ENCODE results near the gene TAB2.
"Not testable (repeated sequence)": the region's sequence is repeated elsewhere in the genome, so short reads cannot be mapped to it uniquely, and the experiment has no call there.

Gene TAB2

DNA sequence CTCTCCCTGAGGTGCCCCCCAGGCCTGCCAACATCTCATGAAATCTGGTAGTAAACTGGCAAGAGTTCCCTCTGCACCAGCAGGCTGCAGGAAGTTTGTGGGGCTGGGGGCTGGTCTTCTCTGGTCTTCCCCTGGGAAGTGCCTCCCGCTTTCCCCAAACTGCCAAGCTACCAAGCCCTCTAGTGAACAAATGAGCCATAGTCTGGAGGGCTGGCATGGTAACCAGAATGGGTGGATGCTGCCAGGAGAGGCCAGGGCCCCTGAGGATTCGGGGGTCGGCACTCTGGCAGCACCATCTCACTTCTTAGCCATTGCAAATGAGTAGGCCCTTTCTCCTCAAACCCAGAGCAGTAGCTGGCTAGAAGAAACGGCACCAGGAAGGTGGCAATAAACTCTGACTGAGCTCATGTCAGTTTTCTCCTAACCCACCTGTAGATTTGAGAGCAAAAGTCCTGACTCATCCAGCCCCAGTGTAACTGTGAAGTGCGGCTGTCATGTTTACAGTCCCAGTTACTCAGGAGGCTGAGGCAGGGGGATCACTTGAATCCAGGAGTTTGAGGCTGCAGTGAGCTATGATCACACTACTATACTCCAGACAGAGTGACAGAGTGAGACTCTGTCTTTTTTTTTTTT lies 131.4 kb downstream of the TAB2 start:
- DNase-seq, result no peak

DNA sequence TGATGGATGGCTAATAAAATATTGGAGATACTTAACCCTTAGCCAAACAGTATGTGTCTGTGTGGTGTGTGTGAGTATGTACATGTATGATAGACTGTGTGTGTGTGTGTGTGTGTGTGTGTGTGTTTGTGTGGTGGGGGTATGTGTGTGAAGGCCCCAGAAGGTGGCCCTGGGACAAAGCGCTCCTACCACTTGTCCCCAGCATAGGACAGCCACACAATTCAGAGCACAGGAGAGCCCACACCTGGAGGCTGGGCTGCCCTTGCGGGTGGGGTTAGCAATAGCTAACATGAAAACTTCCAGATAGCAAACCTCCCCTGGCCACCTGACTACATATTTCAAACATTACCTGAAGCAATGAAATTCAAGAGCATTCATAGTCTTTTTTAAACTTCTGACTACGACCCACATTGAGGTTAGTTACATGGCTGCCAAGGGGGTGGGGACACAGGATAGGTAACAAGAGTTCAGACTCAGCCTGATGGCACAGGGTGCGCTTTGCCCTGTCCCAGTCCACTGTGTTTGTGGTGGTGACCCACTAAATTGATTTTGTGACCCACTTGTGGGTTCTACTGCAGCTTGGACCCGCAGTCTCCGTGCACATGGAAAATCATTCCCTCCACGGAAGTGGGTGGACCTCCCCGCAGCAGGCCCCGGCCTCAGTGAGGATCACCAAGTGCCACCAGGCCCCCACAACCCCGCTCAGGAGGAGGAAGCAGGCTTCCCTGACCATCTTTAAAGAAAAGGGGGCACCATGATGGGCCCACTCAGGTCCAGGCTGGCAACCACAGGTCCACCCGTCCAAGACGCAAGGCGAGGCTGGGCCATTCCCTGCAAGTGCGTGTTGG lies 132.5 kb downstream of the TAB2 start:
- no peak for DNase-seq

DNA sequence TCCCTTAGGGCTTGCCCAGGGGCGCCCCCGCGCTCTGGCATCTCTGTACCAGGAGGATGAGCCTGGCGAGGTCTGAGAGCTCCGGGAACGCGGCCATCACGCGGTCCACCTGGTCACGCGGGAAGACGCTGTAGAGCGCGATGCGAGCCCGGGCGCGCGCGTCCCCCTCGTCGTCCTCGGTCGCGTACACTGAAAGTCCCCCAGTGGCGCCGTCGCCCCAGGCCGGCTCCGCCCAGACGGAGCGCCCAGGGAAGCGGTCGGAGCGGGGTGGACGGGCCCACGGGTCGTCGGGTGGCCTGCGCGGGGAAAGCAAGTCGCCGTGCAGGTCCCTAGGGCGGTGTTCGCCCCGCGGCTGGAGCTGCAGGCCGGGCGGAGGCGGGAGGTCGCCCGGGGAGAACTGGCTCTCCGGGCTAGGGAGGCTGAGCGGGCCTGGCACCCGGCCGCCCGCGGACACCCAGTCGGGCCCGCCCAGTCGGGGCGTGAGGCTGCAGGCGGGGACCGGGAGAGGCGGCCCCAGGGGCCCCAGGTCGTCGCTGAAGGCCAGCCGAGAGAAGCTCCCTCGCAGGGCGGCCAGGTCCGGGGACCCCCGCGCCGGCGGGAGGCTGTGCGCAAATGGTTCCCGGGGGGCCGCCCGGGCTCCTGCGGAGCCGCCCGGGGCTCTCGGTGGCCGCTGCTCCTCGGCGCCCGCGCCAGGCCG lies 133.3 kb downstream of the TAB2 start:
- no peak for DNase-seq

DNA sequence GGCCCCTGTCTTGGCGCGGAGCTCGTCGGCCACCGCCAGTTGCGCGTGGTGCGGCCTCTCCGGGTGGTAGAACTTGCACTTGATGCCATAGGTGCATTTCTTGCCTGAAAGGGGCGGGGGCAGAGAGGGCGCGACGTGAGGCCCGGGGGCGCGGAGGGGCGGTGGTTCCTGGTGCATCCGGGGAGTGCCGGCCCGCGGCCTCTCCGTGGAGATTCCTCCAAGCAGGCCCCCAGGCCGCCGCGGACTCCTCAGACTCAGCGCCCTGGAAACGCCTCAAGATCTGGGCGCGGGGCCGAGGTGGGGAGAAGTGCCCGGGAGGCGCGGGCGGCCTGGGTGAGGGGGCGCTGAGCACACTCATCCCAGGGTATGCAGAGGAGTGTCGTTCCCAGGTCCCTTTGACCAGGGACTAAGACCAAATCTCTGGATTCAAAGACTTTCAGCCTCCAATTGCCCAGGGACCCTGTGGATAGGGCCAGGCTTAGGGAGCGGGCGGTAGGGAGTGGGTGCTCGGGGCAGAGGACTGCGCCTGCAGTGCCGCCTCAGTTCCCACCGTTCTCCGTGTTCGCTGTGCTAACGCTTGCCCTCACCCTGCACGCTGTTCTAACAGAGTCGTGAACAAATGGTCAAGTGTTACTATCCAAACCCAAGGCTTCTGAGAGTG lies 134.0 kb downstream of the TAB2 start:
- DNase-seq, result no peak

DNA sequence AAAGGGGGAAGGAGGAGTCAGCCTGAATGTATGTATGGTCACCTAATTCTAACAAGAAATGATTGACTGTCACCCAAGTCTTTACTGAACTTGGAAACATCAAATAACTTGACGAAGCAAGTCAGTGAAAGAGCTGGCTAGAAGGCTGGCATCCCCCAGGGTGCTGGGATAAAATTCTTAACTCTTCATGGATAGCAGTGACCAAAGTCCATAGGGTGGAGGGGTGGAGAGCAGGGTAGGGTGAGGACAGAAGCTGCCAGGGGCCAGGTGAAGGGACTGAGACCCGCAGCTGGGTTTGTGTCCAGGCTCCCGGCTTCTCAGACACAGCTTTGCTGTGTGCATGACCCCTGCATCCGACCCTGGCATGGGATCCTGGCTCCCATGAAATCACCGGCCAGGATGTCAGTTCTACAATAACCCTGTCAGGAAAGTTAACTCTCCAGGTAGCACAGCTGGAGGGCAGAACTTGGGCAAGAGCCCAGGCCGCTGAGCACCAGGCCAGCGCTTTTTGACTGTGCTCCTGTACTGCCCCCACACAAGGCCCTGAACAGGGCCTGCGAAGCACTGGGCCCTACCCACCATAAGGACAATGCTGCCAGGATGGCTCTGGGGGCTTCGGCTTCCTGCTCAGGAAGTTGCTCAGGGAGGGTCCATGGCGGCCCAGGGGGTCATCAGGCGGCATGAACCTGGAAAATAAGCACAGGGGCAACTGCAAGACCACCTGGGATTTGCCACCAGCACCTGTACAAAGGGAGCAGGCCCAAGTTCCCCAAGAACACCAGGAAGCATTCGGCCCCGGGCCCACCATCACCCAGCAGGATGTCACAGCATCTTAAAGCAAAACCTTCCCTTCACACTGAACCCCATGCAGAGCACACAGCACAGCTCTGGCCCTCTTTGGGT lies 134.8 kb downstream of the TAB2 start:
- no peak for DNase-seq

DNA sequence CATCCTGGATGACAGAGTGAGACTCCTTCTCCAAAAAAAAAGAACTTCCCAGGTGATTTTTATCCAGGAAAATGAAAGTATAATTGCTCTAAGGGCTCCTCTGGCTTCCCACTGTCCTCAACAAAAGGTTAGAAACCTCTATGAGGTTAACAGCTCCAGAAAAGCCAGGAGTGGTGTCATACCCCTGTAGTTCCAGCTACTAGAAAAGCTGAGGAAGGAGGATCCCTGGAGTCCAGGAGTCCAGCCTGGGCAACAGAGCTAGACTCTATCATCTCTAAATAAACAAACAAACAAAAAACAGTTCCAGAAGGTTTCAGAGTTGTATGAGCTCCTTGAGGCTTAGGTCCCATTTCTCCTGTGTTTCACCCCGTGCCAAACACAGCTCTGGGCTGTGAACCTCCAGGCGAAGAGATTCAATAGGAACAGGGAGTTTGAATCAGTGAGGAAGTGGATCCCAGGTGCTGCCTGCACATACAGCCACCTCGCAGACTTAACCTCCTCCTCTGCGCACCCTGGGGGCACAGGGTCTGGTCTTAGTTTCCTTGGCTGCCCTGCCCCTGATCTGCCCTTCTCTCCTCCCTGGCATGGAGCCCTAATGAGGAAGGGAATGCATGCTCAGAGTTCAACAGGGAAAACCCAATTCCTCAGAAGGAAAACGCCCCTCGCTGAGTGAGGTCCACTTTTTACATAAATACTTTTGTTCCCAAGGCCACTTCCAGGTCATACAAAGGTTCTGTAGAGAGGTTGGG lies 136.3 kb downstream of the TAB2 start:
- no peak for DNase-seq

DNA sequence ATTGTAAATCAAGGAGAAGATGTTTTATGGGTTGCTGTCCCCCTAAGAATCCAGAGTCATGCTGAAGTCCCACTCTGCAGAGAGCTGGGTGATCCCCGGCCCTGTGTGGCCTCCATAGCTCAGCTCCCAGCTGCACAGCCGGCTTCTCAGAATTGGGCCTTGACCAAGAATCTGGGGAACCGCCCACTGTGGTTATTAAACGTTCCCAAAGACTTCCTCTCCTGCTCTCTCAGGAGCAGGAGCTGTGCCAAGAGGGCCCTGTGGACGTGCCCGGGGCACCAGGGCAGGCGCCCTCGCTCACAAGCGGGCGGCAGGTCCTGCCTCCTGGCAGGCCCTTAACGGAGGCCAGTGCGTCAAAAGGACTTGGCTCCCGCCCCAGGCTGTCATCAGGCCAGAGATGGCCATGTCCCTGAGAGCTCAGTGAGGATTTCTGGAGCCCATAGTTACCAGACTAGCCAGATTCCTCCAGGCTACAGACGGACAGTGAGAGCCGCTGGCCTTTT lies 136.9 kb downstream of the TAB2 start:
- DNase-seq, result no peak

DNA sequence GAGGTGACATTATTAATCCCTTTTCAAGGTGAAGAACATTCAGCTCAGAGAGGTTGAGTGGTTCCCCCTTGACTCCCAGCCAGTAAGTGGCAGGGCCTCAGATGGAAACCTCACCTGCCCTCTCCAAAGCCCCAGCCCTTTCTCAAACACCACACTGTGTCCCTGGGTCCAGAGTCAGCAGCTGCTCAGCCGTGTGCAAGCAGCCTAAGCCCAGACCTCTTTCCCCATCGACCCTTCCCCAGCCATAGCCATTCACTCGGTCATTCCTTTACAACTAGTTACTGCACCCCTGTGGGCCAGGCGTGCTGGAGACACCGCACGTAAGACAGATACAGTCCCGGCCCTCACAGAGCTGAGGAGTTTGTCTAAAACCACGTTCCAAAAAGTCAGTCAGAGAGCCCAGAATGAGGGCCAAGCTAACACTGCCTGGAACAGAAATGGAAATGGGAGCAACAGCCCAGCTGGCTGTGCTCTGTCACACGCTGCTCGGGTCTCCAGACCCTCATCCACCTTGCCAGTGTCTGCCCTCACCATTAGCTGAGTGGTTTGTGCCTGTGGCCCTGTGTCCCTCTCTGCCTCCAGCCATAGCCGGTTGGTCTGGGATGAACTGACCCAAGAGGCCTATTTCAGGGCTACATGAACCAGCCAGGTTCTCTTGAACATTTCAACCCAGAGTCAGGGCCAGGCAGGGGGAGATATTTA lies 137.7 kb downstream of the TAB2 start:
- no peak for DNase-seq

DNA sequence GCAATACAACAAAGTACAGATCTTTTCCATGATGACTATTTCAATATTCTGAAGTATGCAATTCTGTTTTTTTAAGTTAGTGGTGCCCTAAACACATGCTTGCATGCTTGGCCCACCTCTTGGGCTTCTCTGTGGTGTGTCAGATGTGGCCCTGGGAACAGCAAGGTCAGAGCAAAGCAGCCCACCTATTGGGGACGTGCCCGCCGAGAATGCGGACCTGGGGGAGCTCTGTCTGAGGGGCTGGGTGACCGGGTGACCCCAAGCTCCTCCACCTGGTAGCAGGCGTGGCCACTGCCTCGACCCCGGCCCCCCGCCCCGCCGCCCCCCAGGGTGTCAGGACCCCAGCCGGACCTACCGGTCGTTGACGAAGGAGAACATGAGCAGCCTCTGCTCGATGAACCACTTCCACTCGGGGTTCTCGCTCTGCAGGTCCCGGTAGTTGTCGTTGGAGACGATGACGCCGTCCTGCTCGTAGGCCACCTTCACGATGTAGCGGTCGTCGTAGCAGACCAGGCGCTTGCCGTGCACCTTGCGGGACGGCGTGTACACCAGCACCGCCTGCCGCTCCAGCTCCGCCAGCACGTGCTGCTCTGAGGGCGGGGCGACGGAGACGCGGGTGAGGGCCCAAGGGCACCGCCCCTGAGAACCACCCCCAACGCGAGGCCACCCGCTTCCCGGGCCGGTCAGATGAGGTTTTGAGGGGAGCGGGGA lies 139.0 kb downstream of the TAB2 start:
- no peak for DNase-seq

DNA sequence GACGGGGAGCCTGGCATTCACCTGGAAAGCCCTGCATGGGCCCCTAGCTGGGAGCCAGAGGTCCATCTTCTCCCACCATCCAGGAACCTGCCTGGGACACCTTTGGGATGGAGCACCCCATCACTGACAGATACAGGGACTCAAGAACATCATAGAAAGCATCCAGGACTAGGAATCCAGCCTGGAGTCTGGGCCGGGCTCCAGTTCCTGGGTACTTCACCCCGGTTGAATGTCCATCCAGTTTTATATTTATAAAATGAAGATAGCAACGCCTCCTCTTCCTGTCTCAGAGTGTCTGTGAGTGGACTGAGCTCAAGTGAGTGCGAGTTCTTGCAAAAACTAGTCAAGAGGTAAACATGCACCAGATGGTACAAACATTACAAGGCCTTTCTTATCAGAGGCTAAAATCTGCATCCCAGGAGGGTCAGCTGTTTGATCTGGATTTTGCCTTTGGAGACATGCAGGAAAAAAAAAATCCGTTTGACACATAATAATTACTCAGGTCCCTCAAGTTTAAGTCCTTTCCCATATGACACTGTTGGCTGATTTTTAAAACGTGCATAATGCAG lies 139.9 kb downstream of the TAB2 start:
- DNase-seq, result no peak

DNA sequence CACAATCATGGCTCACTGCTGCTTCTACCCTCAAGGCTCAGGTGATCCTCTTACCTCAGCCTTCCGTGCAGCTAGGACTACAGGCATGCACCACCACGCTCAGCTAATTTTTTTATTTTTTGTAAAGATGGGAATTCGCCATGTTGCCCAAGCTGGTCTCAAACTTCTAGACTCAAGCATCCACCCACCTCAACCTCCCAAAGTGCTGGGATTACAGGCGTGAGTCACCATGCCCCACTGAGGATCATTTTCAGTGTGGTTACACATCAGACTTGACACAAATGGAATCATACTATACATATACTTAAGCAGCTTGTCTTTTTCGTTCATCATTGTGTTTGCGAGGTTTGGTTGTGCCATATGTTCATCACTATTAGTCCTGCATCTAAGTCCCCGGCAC lies 140.7 kb downstream of the TAB2 start:
- DNase-seq, result no peak

DNA sequence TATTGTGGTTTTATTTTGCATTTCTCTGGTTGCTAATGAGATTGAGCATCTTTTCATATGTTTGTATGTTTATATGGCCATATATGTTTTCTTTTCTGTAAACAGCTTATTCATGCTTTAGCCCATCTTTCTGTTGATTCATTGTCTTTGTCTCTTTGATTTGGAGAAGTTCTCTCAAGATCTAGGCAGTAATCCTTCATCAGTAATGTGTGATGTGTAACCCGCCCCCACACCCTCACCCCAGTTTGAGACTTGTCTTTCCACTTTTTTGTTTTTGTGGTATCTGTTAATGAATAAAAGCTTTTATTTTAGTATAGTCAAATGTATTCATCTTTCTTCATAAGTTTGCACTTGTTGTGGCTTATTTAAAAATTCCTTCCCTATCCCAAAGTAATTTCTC lies 141.3 kb downstream of the TAB2 start:
- DNase-seq, result no peak

DNA sequence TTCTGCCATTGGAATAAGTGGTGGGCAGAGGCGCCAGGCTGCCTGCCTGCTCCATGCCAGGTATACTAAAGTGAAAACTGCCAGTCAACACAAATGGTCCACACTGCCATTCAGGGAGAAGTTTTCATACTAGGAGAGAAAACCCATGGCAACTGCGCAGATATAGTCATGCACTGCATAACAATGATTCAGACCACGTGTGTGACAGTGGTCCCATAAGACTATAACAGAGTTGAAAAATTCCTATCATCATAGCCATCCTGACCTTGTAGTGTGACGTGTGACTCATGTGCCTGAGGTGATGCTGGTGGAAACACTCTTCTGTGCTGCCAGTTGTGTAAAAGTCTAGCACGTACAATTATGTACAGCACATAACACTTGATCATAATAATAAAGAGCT lies 142.2 kb downstream of the TAB2 start:
- no peak for DNase-seq

DNA sequence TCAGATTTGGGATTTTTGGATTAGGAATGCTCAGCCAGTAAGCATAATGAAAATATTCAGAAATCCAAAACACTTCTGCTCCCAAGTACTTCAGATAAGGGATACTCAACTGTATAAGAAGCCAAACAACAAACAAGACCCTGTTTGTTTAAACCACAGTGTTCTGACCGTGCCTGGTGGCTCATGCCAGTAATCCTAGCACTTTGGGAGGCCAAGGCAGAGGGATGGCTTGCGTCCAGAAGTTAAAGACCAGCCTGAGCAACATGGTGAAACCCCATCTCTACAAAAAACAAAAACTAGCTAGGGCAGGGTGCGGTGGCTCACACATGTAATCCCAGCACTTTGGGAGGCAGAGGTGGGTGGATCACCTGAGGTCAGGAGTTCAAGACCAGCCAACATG lies 142.7 kb downstream of the TAB2 start:
- not testable (repeated sequence) for DNase-seq

All from NCI-H510A (cell line).